ENCODE measurements around the gene PRPF18.
"Not testable (repeated sequence)": the region's sequence is repeated elsewhere in the genome, so short reads cannot be mapped to it uniquely, and the experiment has no call there.

The PRPF18 gene

GRCh38 chr10:13586676-13587355, at the start of gene PRPF18:
Gene PRPF18 (plus strand): TSS chr10:13586965. CDS start chr10:13587087, 122 bp downstream.
- DNase-seq (ENCODE audit: low read depth in 2 of 2) = peak; percentile 84 to 92

- not testable (repeated sequence) for DNase-seq (ENCODE audit: low read depth in 2 of 2)
These were observed 48.8 kb upstream of the PRPF18 start for GRCh38 chr10:13537985-13538384.

GRCh38 chr10:13542533-13542932, 44.2 kb upstream of the PRPF18 start:
- DNase-seq (ENCODE audit: low read depth in 2 of 2) = no peak

- no peak for DNase-seq (ENCODE audit: low read depth in 2 of 2)
These were observed 36.0 kb upstream of the PRPF18 start for GRCh38 chr10:13550802-13551201.

GRCh38 chr10:13555884-13556510, 30.8 kb upstream of the PRPF18 start:
- no peak for DNase-seq (ENCODE audit: low read depth in 2 of 2)

- DNase-seq (ENCODE audit: low read depth in 2 of 2) = no peak
These were observed 27.6 kb upstream of the PRPF18 start for GRCh38 chr10:13559124-13559700.

GRCh38 chr10:13560597-13560996, 26.2 kb upstream of the PRPF18 start:
- no peak for DNase-seq (ENCODE audit: low read depth in 2 of 2)

GRCh38 chr10:13563481-13564445, 23.0 kb upstream of the PRPF18 start:
- no peak for DNase-seq (ENCODE audit: low read depth in 2 of 2)

GRCh38 chr10:13564576-13564975, 22.2 kb upstream of the PRPF18 start:
- no peak for DNase-seq (ENCODE audit: low read depth in 2 of 2)

- DNase-seq (ENCODE audit: low read depth in 2 of 2) = no peak
These were observed 19.7 kb upstream of the PRPF18 start for GRCh38 chr10:13567030-13567429.

- DNase-seq (ENCODE audit: low read depth in 2 of 2) = no peak
These were observed 15.2 kb upstream of the PRPF18 start for GRCh38 chr10:13571541-13571940.

- no peak for DNase-seq (ENCODE audit: low read depth in 2 of 2)
These were observed 12.8 kb upstream of the PRPF18 start for GRCh38 chr10:13573960-13574359.

- DNase-seq (ENCODE audit: low read depth in 2 of 2) = no peak
These were observed 1.5 kb upstream of the PRPF18 start for GRCh38 chr10:13585195-13585751.

- no peak for DNase-seq (ENCODE audit: low read depth in 2 of 2)
These were observed 822 bp upstream of the PRPF18 start for GRCh38 chr10:13585943-13586342.

- DNase-seq (ENCODE audit: low read depth in 2 of 2) = no peak
These were observed 626 bp downstream of the PRPF18 start for GRCh38 chr10:13587391-13587790.

- no peak for DNase-seq (ENCODE audit: low read depth in 2 of 2)
These were observed 2.6 kb downstream of the PRPF18 start for GRCh38 chr10:13589316-13589715.

GRCh38 chr10:13590886-13591285, 4.1 kb downstream of the PRPF18 start:
- no peak for DNase-seq (ENCODE audit: low read depth in 2 of 2)

- no peak for DNase-seq (ENCODE audit: low read depth in 2 of 2)
These were observed 5.5 kb downstream of the PRPF18 start for GRCh38 chr10:13592306-13592705.

- DNase-seq (ENCODE audit: low read depth in 2 of 2) = no peak
These were observed 6.8 kb downstream of the PRPF18 start for GRCh38 chr10:13593535-13593934.

GRCh38 chr10:13594641-13595040, 7.9 kb downstream of the PRPF18 start:
- DNase-seq (ENCODE audit: low read depth in 2 of 2) = no peak

- DNase-seq (ENCODE audit: low read depth in 2 of 2) = no peak
These were observed 11.1 kb downstream of the PRPF18 start for GRCh38 chr10:13597909-13598308.
